T-cell (primary cell): Measurements from ENCODE around the gene SYT2. TPM values are rescaled to one million over a fixed set of nuclear protein-coding genes. Genes with fewer than 3 reads are reported as not detected.

Source experiments
- ATAC-seq, 4 experiments: fragments of 200-7000 bp in 3 of 4; fragments of 150-1000 bp in 1 of 4; cut with Tn5 transposase; replicated peaks in 1 of 4; 1 replicate in 3 of 4; 2 replicates in 1 of 4; pipeline ENCODE4 v1.10.0; 2021; ENCODE audit warnings: moderate library complexity in 3 of 4, mild to moderate bottlenecking in 2 of 4, moderate number of reproducible peaks in 1 of 4
- CTCF ChIA-PET, 2 donors: fragments of 300-600 bp; sonication (Branson Sonifier 250); formaldehyde crosslinking; loops; one replicate each; lab custom pipeline; 2022; ENCODE audit warnings: antibody characterized with exemption in 2 of 2; lab: Charles Lee
- POLR2A ChIA-PET, 2 donors: fragments of 300-600 bp; sonication (Branson Sonifier 250); formaldehyde crosslinking; loops; one replicate each; lab custom pipeline; 2022; ENCODE audit warnings: antibody characterized with exemption in 2 of 2; lab: Charles Lee
- DNase-seq, 35 experiments: peaks; one replicate each; pipeline versions ENCODE4 v3.0.0 to v3.0.0-alpha.2; 2013 to 2023
- H3K27ac ChIP-seq: one replicate; pipeline ENCODE4 v1.5.1; 2013; ENCODE audit warnings: low read length
- H3K27me3 ChIP-seq, 2 experiments: replicated peaks in 1 of 2; 1 replicate in 1 of 2; 2 replicates in 1 of 2; pipeline versions ENCODE4 v1.6.1 to v1.7.0; 2013; ENCODE audit warnings: low read length in 1 of 2, mixed read lengths in 1 of 2; ENCODE audit not compliant: control insufficient read depth in 2 of 2, insufficient read depth in 2 of 2; ENCODE audit errors: extremely low read depth in 1 of 2
- H3K36me3 ChIP-seq, 2 donors: 1 replicate in 1 of 2; 2 replicates in 1 of 2; pipeline versions ENCODE4 v1.6.1 to v1.7.0; 2013; ENCODE audit warnings: low read length in 1 of 2; ENCODE audit not compliant: control insufficient read depth in 2 of 2, insufficient read depth in 1 of 2; ENCODE audit errors: extremely low read depth in 1 of 2
- H3K4me1 ChIP-seq, 2 experiments: 1 replicate in 1 of 2; 2 replicates in 1 of 2; pipeline versions ENCODE4 v1.6.1 to v1.7.0; 2013; ENCODE audit warnings: low read length in 2 of 2, mixed read lengths in 1 of 2; ENCODE audit not compliant: insufficient read depth in 2 of 2, control insufficient read depth in 1 of 2; ENCODE audit errors: extremely low read depth in 1 of 2
- H3K4me3 ChIP-seq, 2 donors: 1 replicate in 1 of 2; 2 replicates in 1 of 2; pipeline versions ENCODE4 v1.5.1 to v1.7.0; 2013; ENCODE audit warnings: mild to moderate bottlenecking in 2 of 2, low read length in 1 of 2, moderate library complexity in 1 of 2; ENCODE audit not compliant: control insufficient read depth in 1 of 2; ENCODE audit errors: extremely low read depth in 1 of 2
- H3K9me3 ChIP-seq: 2 replicates; pipeline ENCODE4 v1.7.0; 2013
- H3K27ac Mint-ChIP-seq, 2 donors: one replicate each; pipeline ENCODE4 v1.8.0; 2020 to 2021; ENCODE audit warnings: mild to moderate bottlenecking in 2 of 2, mixed read lengths in 2 of 2
- H3K27me3 Mint-ChIP-seq, 2 donors: one replicate each; pipeline ENCODE4 v1.8.0; 2021 to 2022; ENCODE audit warnings: mixed read lengths in 2 of 2
- H3K36me3 Mint-ChIP-seq: one replicate; pipeline ENCODE4 v1.8.0; 2021; ENCODE audit warnings: mixed read lengths
- H3K4me1 Mint-ChIP-seq, 3 donors: one replicate each; pipeline ENCODE4 v1.8.0; 2020 to 2022; ENCODE audit warnings: mixed read lengths in 3 of 3, mild to moderate bottlenecking in 1 of 3
- H3K4me3 Mint-ChIP-seq, 3 donors: one replicate each; pipeline ENCODE4 v1.8.0; 2020 to 2022; ENCODE audit warnings: mild to moderate bottlenecking in 3 of 3, mixed read lengths in 3 of 3, moderate library complexity in 3 of 3
- H3K9me3 Mint-ChIP-seq, 3 donors: one replicate each; pipeline ENCODE4 v1.8.0; 2020 to 2022; ENCODE audit warnings: mixed read lengths in 3 of 3
- WGBS: methylation state at CpG from one replicate; pipeline ENCODE4 v1.1.5; 2013; ENCODE audit warnings: missing lambda C conversion rate; ENCODE audit not compliant: insufficient coverage; 5-methylcytosine and 5-hydroxymethylcytosine counted together
- total RNA-seq, 35 experiments: library from RNA in 6 of 35; stranded (reverse) in 6 of 35; fragments of 120-200 nt in 1 of 35; gene quantifications; one replicate each; pipeline versions ENCODE4 v1.2.1 to v1.2.4 and lab custom pipeline; 2013 to 2026

The SYT2 gene
- total RNA-seq, 5 donors from 2014 or later (not counting 1 experiment from before 2014, with no cell fraction given), result 0.03 to 0.07 (median 0.06) TPM; not detected in 2

GRCh38 chr1:202578001-202578504 is 132.2 kb downstream of the SYT2 start:
- Histone ChIP-seq H3K36me3 (peaks cover 4 to 23% of the 10 kb centered on the region in 2 donors), H3K27ac (no peak overlapping the region), H3K27me3 (no peaks in the 10 kb centered on the region), H3K4me1 (no peaks in the 10 kb centered on the region), H3K9me3 (no peaks in the 10 kb centered on the region), H3K4me3 (no peak overlapping the region)
- Mint-ChIP-seq H3K9me3 (no peaks in the 10 kb centered on the region), H3K4me1 (no peaks in the 10 kb centered on the region), H3K27me3 (no peaks in the 10 kb centered on the region), H3K27ac (no peak overlapping the region), H3K4me3 (no peak overlapping the region), H3K36me3 (peaks cover 55% of the 10 kb centered on the region)
- POLR2A ChIA-PET, result no interaction called here
- ATAC-seq (no peak), DNase-seq (no peak)
- CTCF ChIA-PET, result no interaction called here
- 41% methylated on average over 2 of the region's 4 CpGs for WGBS

GRCh38 chr1:202577381-202577780 is 132.9 kb downstream of the SYT2 start:
- H3K4me3 ChIP-seq, result no peak overlapping the region
- ATAC-seq (no peak), DNase-seq (no peak)
- no peak overlapping the region for H3K27ac ChIP-seq
- H3K9me3 ChIP-seq, result no peaks in the 10 kb centered on the region
- Mint-ChIP-seq H3K27ac (no peak overlapping the region), H3K27me3 (no peaks in the 10 kb centered on the region), H3K4me1 (no peaks in the 10 kb centered on the region), H3K4me3 (no peak overlapping the region), H3K9me3 (no peaks in the 10 kb centered on the region), H3K36me3 (peaks cover 56% of the 10 kb centered on the region)
- H3K27me3 ChIP-seq, result no peaks in the 10 kb centered on the region
- peaks cover 6 to 29% of the 10 kb centered on the region in 2 donors for H3K36me3 ChIP-seq
- WGBS, result 94% methylated on average over 2 of the region's 2 CpGs
- ChIA-PET POLR2A (no interaction called here), CTCF (interaction anchor here in 1 of 2 donors (0.7 kb wide), 1 partner anchor 1252 kb away, joined by 3 read pairs; no protein-coding TSS in a partner anchor)
- H3K4me1 ChIP-seq, result no peaks in the 10 kb centered on the region

- POLR2A ChIA-PET, result no interaction called here
Measured at GRCh38 chr1:202576816-202577215, 133.4 kb downstream of the SYT2 start.

GRCh38 chr1:202575918-202576653 is 134.2 kb downstream of the SYT2 start:
- H3K4me1 Mint-ChIP-seq, result no peaks in the 10 kb centered on the region
- no peak for DNase-seq
- no peaks in the 10 kb centered on the region for H3K27me3 ChIP-seq
- no peak overlapping the region for H3K27ac Mint-ChIP-seq
- H3K9me3 ChIP-seq, result no peaks in the 10 kb centered on the region
- H3K4me3 ChIP-seq, result no peak overlapping the region
- no peak overlapping the region for H3K27ac ChIP-seq
- ChIA-PET CTCF (no interaction called here), POLR2A (interaction anchor here in 1 of 2 donors (0.5 to 0.9 kb wide), 2 partner anchors 19 to 1554 kb away, joined by 3 to 5 read pairs; no protein-coding TSS in a partner anchor)
- H3K4me1 ChIP-seq, result no peaks in the 10 kb centered on the region
- peaks cover 53% of the 10 kb centered on the region for H3K36me3 Mint-ChIP-seq
- WGBS, result no CpG with 5 or more reads among the region's 2 CpGs
- no peaks in the 10 kb centered on the region for H3K9me3 Mint-ChIP-seq
- H3K4me3 Mint-ChIP-seq, result no peak overlapping the region
- H3K36me3 ChIP-seq, result peaks cover 5 to 19% of the 10 kb centered on the region in 2 donors
- no peak for ATAC-seq
- no peaks in the 10 kb centered on the region for H3K27me3 Mint-ChIP-seq

More at GRCh38 chr1:202576816-202577215, 133.4 kb downstream of the SYT2 start:
- no peaks in the 10 kb centered on the region for H3K27me3 ChIP-seq
- no CpG with 5 or more reads among the region's 1 CpG for WGBS
- Mint-ChIP-seq H3K4me1 (no peaks in the 10 kb centered on the region), H3K27ac (no peak overlapping the region), H3K36me3 (peaks cover 56% of the 10 kb centered on the region), H3K4me3 (no peak overlapping the region), H3K27me3 (no peaks in the 10 kb centered on the region), H3K9me3 (no peaks in the 10 kb centered on the region)
- H3K27ac ChIP-seq, result no peak overlapping the region
- no peak for ATAC-seq
- H3K9me3 ChIP-seq, result no peaks in the 10 kb centered on the region
- no peak overlapping the region for H3K4me3 ChIP-seq
- CTCF ChIA-PET, result interaction anchor here in 1 of 2 donors (0.7 kb wide), 1 partner anchor 1253 kb away, joined by 3 read pairs; no protein-coding TSS in a partner anchor
- no peaks in the 10 kb centered on the region for H3K4me1 ChIP-seq
- DNase-seq, result no peak
- H3K36me3 ChIP-seq, result peaks cover 6 to 25% of the 10 kb centered on the region in 2 donors

- H3K9me3 ChIP-seq, result no peaks in the 10 kb centered on the region
- no peak overlapping the region for H3K27ac ChIP-seq
- H3K27me3 ChIP-seq, result no peaks in the 10 kb centered on the region
- WGBS, result no CpG with 5 or more reads among the region's 1 CpG
- no peak overlapping the region for H3K27ac Mint-ChIP-seq
- ChIA-PET CTCF (no interaction called here), POLR2A (no interaction called here)
- no peaks in the 10 kb centered on the region for H3K4me1 Mint-ChIP-seq
- H3K36me3 ChIP-seq, result peaks cover 2 to 22% of the 10 kb centered on the region in 2 donors
- H3K9me3 Mint-ChIP-seq, result no peaks in the 10 kb centered on the region
- peaks cover 52% of the 10 kb centered on the region for H3K36me3 Mint-ChIP-seq
- H3K4me3 ChIP-seq, result no peak overlapping the region
- H3K4me3 Mint-ChIP-seq, result no peak overlapping the region
- H3K4me1 ChIP-seq, result no peaks in the 10 kb centered on the region
- H3K27me3 Mint-ChIP-seq, result no peaks in the 10 kb centered on the region
- ATAC-seq (no peak), DNase-seq (no peak)
Measured at GRCh38 chr1:202572867-202573266, 137.4 kb downstream of the SYT2 start.

- Histone ChIP-seq H3K9me3 (no peaks in the 10 kb centered on the region), H3K27me3 (no peaks in the 10 kb centered on the region), H3K27ac (no peak overlapping the region), H3K4me1 (no peaks in the 10 kb centered on the region), H3K4me3 (no peak overlapping the region), H3K36me3 (peaks cover 2 to 28% of the 10 kb centered on the region in 2 donors)
- Mint-ChIP-seq H3K4me3 (no peak overlapping the region), H3K9me3 (no peaks in the 10 kb centered on the region), H3K36me3 (peaks cover 55% of the 10 kb centered on the region), H3K4me1 (peaks cover 0 to 2% (median 0%) of the 10 kb centered on the region in 3 donors), H3K27me3 (no peaks in the 10 kb centered on the region), H3K27ac (no peak overlapping the region)
- DNase-seq (peak in 3 of 35 experiments; percentile 10 to 46 (median 15)), ATAC-seq (no peak)
- WGBS, result no CpG with 5 or more reads among the region's 3 CpGs
- ChIA-PET POLR2A (no interaction called here), CTCF (interaction anchor here (0.6 to 1.0 kb wide), 3 partner anchors 8 to 15 kb away, joined by 3 to 4 read pairs (median 3); no protein-coding TSS in a partner anchor)
Measured at GRCh38 chr1:202571719-202572339, 138.4 kb downstream of the SYT2 start.
